DOHH2 (cell line): ENCODE results near the gene XRRA1.
"Not testable (repeated sequence)": the region's sequence is repeated elsewhere in the genome, so short reads cannot be mapped to it uniquely, and the experiment has no call there.

Source experiments
- H3F3A ChIP-seq: fragments of 200-600 bp; sonication (generic), shearing (Covaris generic); 2 replicates; pipeline ENCODE4 v1.6.0; 2016; ENCODE audit warnings: antibody characterized with exemption, mild to moderate bottlenecking; ENCODE audit not compliant: control insufficient read depth, insufficient read depth
- H3K27ac ChIP-seq: fragments of 200-600 bp; sonication (generic); 2 replicates; pipeline ENCODE4 v1.5.1; 2014; ENCODE audit warnings: low read depth, mild to moderate bottlenecking, low read length, moderate library complexity
- H3K27me3 ChIP-seq: fragments of 200-600 bp; sonication (generic); 2 replicates; pipeline ENCODE4 v1.6.1; 2014; ENCODE audit warnings: mild to moderate bottlenecking, low read length, mixed read lengths; ENCODE audit not compliant: control insufficient read depth
- H3K36me3 ChIP-seq: fragments of 200-600 bp; sonication (generic); 2 replicates; pipeline ENCODE4 v1.6.1; 2014; ENCODE audit warnings: mild to moderate bottlenecking, low read length, moderate library complexity, mixed read lengths; ENCODE audit not compliant: control insufficient read depth
- H3K4me1 ChIP-seq: fragments of 200-600 bp; sonication (generic); 2 replicates; pipeline ENCODE4 v1.6.1; 2014; ENCODE audit warnings: mild to moderate bottlenecking, low read length, mixed read lengths; ENCODE audit not compliant: control insufficient read depth
- H3K4me2 ChIP-seq: fragments of 200-600 bp; sonication (generic); 2 replicates; pipeline ENCODE4 v1.6.0; 2014; ENCODE audit warnings: mild to moderate bottlenecking, low read length, moderate library complexity
- H3K4me3 ChIP-seq: fragments of 200-600 bp; sonication (generic); 2 replicates; pipeline ENCODE4 v1.5.1; 2014; ENCODE audit warnings: mild to moderate bottlenecking, low read length, mixed read lengths
- H3K79me2 ChIP-seq: fragments of 200-600 bp; sonication (generic); 2 replicates; pipeline ENCODE4 v1.6.1; 2014; ENCODE audit warnings: mild to moderate bottlenecking, low read length, mixed read lengths; ENCODE audit not compliant: control insufficient read depth
- H3K9me2 ChIP-seq: fragments of 200-600 bp; sonication (generic); replicated peaks from 2 replicates; pipeline ENCODE4 v1.6.1; 2014; ENCODE audit warnings: mild to moderate bottlenecking, low read length, mixed read lengths; ENCODE audit not compliant: control insufficient read depth
- H3K9me3 ChIP-seq: fragments of 200-600 bp; sonication (generic); 2 replicates; pipeline ENCODE4 v1.6.1; 2014; ENCODE audit warnings: antibody characterized with exemption, low read length, mixed read lengths; ENCODE audit not compliant: control insufficient read depth, insufficient read depth
- H4K20me1 ChIP-seq: fragments of 200-600 bp; sonication (generic); 2 replicates; pipeline ENCODE4 v1.6.0; 2014; ENCODE audit warnings: low read depth, mild to moderate bottlenecking, antibody characterized with exemption, low read length, moderate library complexity; ENCODE audit not compliant: control insufficient read depth, insufficient read depth
- EZH2phosphoT487 ChIP-seq: fragments of 200-600 bp; sonication (generic); IDR thresholded peaks from 2 replicates; pipeline ENCODE4 v1.6.1; 2017; ENCODE audit warnings: borderline replicate concordance, mild to moderate bottlenecking, antibody characterized with exemption, low read length, moderate library complexity, mixed read lengths
- TF ChIP-seq, protein P1 (sequence below): fragments of 200-600 bp; sonication (generic); IDR thresholded peaks from one replicate; pipeline ENCODE4 v1.5.1; 2014; ENCODE audit warnings: antibody characterized with exemption, mild to moderate bottlenecking, low read depth, low read length; ENCODE audit not compliant: poor library complexity, severe bottlenecking

Gene XRRA1

DNA sequence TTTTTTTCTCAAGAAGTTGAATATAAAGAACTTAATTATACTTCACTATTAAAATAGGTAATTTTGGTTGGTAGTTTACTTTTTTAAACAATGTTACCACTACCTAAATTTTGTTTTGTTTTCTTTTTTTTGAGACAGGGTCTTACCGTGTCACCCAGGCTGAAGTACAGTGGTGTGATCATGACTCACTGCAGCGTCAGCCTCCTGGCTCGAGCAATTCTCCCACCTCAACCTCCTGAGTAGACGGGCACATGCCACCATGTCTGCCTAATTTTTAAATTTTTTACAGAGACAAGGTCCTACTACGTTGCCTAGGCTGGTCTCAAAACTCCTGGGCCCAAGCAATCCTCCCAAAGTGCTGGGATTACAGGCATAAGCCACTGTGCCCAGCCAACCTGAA, 17.8 kb upstream of the XRRA1 start:
- H3K4me3 ChIP-seq = no peak overlapping the region
- TF ChIP-seq, protein P1, sequence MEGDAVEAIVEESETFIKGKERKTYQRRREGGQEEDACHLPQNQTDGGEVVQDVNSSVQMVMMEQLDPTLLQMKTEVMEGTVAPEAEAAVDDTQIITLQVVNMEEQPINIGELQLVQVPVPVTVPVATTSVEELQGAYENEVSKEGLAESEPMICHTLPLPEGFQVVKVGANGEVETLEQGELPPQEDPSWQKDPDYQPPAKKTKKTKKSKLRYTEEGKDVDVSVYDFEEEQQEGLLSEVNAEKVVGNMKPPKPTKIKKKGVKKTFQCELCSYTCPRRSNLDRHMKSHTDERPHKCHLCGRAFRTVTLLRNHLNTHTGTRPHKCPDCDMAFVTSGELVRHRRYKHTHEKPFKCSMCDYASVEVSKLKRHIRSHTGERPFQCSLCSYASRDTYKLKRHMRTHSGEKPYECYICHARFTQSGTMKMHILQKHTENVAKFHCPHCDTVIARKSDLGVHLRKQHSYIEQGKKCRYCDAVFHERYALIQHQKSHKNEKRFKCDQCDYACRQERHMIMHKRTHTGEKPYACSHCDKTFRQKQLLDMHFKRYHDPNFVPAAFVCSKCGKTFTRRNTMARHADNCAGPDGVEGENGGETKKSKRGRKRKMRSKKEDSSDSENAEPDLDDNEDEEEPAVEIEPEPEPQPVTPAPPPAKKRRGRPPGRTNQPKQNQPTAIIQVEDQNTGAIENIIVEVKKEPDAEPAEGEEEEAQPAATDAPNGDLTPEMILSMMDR = no peak
- TF ChIP-seq EZH2phosphoT487 = no peak
- no peaks in the 10 kb centered on the region for H3K9me3 ChIP-seq
- H3K27ac ChIP-seq = no peak overlapping the region
- H4K20me1 ChIP-seq = peaks cover 8% of the 10 kb centered on the region; the same call in 1 of the 2 replicates
- no peak overlapping the region for H3K4me2 ChIP-seq
- H3K4me1 ChIP-seq = peaks cover 9% of the 10 kb centered on the region
- H3F3A ChIP-seq = no peaks in the 10 kb centered on the region
- peaks cover 86% of the 10 kb centered on the region for H3K36me3 ChIP-seq
- H3K9me2 ChIP-seq = no peaks in the 10 kb centered on the region
- peaks cover 88% of the 10 kb centered on the region for H3K79me2 ChIP-seq
- H3K27me3 ChIP-seq = no peaks in the 10 kb centered on the region

DNA sequence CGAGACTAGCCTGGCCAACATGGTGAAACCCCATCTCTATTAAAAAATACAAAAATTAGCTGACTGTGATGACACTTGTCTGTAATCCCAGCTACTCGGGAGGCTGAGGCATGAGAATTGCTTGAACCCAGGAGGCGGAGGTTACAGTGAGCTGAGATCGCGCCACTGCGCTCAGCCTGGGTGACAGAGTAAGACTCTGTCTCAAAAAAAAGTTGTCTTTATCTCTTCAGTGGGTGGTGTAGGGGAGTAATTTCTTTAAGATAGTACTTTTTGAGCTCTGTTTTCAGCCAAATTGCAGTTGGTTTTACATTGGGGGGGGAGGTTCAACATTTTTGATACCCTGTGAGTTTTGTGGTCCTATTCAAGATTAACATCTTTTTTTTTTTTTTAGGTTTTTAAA, 11.2 kb upstream of the XRRA1 start:
- H3K4me1 ChIP-seq = peaks cover 51% of the 10 kb centered on the region
- H3K4me3 ChIP-seq, H3K9me2 ChIP-seq, H3K27ac ChIP-seq, H3K4me2 ChIP-seq, H3K9me3 ChIP-seq, H3F3A ChIP-seq, H3K27me3 ChIP-seq: not testable (repeated sequence)
- H4K20me1 ChIP-seq = peaks cover 39% of the 10 kb centered on the region
- peaks cover 83% of the 10 kb centered on the region for H3K36me3 ChIP-seq
- peaks cover 100% of the 10 kb centered on the region for H3K79me2 ChIP-seq

DNA sequence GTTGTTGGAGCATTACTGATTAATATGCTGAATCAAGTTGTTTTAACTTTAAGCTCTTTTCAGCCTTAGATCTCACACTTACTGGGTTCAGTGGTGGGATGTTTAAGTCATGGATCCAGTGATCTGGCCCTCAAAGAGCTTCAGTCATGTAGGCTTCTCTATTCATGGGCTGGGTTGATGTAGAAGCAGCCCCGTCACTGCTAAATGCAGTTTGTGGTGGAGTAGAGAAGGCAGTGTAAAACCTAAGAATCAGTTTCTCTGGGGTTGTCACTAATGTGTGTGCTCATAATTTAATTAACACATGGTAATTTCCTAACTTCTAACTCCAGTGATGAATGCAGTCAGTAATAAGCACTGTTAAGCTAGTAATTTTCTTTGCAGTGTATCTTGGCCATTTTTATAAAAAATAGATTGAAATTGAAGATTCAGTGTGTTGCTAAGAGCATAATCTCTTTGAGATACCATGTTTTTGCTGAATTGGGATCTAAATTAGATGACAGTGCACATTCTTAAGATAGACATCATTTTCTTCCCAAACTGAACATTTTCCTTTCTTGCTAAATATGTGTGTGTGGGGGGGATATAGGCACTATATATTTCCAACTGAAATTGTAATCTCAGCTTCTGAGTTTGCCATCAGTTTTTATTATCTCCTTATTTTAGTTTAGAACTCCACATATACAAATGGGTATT, 9.2 kb upstream of the XRRA1 start:
- H3K36me3 ChIP-seq = peaks cover 84% of the 10 kb centered on the region
- H3K4me2 ChIP-seq = no peak overlapping the region
- no peak overlapping the region for H3K27ac ChIP-seq

More for the DNA sequence above, 9.2 kb upstream of the XRRA1 start:
- no peaks in the 10 kb centered on the region for H3K9me2 ChIP-seq
- peaks cover 100% of the 10 kb centered on the region for H3K79me2 ChIP-seq
- TF ChIP-seq, protein P1 = no peak
- no peak for TF ChIP-seq EZH2phosphoT487
- H3K27me3 ChIP-seq = no peaks in the 10 kb centered on the region
- peaks cover 4% of the 10 kb centered on the region; the same call in 1 of the 2 replicates for H3F3A ChIP-seq
- peaks cover 48% of the 10 kb centered on the region for H4K20me1 ChIP-seq
- H3K4me1 ChIP-seq = peaks cover 71% of the 10 kb centered on the region
- H3K4me3 ChIP-seq = no peak overlapping the region
- H3K9me3 ChIP-seq = no peaks in the 10 kb centered on the region
